Lung microvascular endothelial cell (primary cell): ENCODE data around the gene PSME2. TPM values are rescaled to one million over a fixed set of nuclear protein-coding genes. Genes with fewer than 3 reads are reported as not detected.

ENCODE experiments used
- DNase-seq, 2 donors: peaks; one replicate each; pipeline versions ENCODE4 v3.0.0 to v3.0.0-alpha.2; 2010; ENCODE audit warnings: low read depth in 2 of 2
- total RNA-seq: library from RNA; depleted of rRNA; stranded (reverse); fragments of >200 nt; gene quantifications from 2 replicates; pipeline ENCODE4 v1.2.1, GENCODE V29; 2014

Gene PSME2
- total RNA-seq, 1 donor from 2014 or later = 139 TPM

DNA sequence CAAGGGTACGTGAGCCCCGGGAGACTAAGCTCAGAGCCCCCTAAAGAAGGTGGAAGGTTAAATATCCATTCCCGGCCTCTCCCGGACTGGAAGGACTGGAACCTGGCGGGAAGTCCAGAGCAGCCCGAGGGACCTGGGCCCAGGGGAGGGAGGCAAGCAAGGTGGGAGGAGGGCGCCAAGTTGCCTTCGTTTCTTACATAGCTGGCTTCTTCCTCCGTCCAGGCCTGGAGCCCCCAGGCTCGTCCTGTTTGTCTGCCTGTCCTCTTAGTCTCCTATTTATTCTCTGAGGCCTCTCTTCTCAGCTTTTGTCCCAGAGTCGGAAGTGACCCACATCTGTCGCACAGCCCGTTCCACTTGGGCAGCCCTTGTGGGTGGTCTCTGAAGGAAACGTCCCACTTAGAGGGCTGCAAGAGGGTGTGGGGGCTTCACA, 51.6 kb downstream of the PSME2 start:
- peak in 1 of 2 donors; percentile 25 for DNase-seq

DNA sequence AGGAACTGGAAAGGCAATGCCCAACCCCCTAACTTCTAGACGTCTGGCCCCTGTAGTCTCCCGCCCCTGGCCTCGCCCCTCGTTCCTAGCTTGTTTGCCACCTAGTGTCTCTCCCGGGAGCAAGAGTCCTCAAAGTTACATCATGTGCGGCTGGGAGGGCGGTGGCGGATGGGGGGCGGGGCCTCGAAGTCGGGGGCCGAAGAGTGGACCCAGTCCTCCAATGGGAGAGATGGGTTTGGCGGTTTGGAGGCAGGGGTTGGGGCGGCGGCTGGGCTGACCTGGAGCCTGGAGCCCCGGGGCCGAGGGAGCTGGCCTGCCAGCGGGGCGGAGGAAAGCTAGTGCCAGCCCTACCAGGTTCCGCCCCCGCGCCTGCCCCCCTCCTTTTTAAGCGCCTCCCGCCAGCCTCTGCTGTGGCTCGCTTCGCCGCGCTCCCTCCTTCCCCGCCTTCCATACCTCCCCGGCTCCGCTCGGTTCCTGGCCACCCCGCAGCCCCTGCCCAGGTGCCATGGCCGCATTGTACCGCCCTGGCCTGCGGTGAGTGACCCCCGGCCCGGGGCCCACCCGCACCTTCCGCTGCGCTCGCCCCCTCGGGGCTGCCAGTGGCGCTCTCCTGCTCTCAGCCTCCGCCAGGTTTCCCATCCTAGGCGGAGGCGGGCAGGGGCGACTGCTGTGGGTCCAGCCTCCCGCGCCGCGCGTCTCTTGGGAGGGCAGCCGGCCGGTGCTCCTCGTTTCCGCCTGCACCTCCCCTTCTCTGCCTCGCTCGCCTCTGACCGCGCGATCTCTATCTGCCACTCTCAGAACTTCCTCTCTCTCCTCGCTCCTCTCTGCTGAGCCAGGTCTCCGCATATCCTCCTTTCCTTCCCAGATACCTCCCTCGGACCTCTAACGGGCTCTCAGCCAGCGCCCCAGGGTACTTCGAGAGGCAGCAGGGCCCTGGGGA, 52.2 kb downstream of the PSME2 start, which contains the start of gene PCK2:
Gene PCK2, plus strand, starts transcription at position 411 of the 940 bp plus-strand sequence. Its CDS starts 95 bp downstream, at position 506.
- DNase-seq = peak; percentile 48 to 69

Other genes starting within 250 kb of the PSME2 start
- 42.7 and 43.4 TPM in 2 replicates for gene DHRS4, start 192.8 kb downstream of the PSME2 start, total RNA-seq
- 9.4 and 9.5 TPM in 2 replicates for gene DHRS4L2, start 157.7 kb downstream of the PSME2 start, total RNA-seq
- gene CARMIL3, start 94.6 kb downstream of the PSME2 start, total RNA-seq = under 0.01 TPM in 1 of 2 replicates, not detected in the other
- not detected in 2 replicates for gene CPNE6, start 75.0 kb downstream of the PSME2 start, total RNA-seq
- gene PCK2, start 52.3 kb downstream of the PSME2 start, total RNA-seq = 7.6 and 9.7 TPM in 2 replicates
- 59.9 and 77.8 TPM in 2 replicates for gene DCAF11, start 31.8 kb downstream of the PSME2 start, total RNA-seq
- gene NRL, start 31.7 kb downstream of the PSME2 start, total RNA-seq = 1.1 and 1.6 TPM in 2 replicates
- 0.20 and 0.44 TPM in 2 replicates for gene FITM1, start 16.0 kb downstream of the PSME2 start, total RNA-seq
- gene PSME1, start 10.4 kb downstream of the PSME2 start, total RNA-seq = 114 TPM in 2 replicates
- gene EMC9, start 5.0 kb downstream of the PSME2 start, total RNA-seq = 13.9 and 20.4 TPM in 2 replicates
- 21.1 and 23.2 TPM in 2 replicates for gene RNF31, start 888 bp upstream of the PSME2 start, total RNA-seq
- gene IRF9, start 14.7 kb upstream of the PSME2 start, total RNA-seq = 41.6 and 42.9 TPM in 2 replicates
- gene REC8, start 25.5 kb upstream of the PSME2 start, total RNA-seq = 1.1 and 1.2 TPM in 2 replicates
- 24.4 and 25.7 TPM in 2 replicates for gene IPO4, start 42.2 kb upstream of the PSME2 start, total RNA-seq
- 30.5 and 46.2 TPM in 2 replicates for gene TM9SF1, start 48.8 kb upstream of the PSME2 start, total RNA-seq
- not detected in 2 replicates for gene TSSK4, start 59.1 kb upstream of the PSME2 start, total RNA-seq
- gene CHMP4A, start 66.9 kb upstream of the PSME2 start, total RNA-seq = 12.2 and 16.3 TPM in 2 replicates
- gene MDP1, start 69.5 kb upstream of the PSME2 start, total RNA-seq = 8.3 and 13.7 TPM in 2 replicates
- gene NEDD8, start 85.8 kb upstream of the PSME2 start, total RNA-seq = 193 and 210 TPM in 2 replicates
- 87.6 and 109 TPM in 2 replicates for gene GMPR2, start 86.3 kb upstream of the PSME2 start, total RNA-seq
- gene TINF2, start 96.0 kb upstream of the PSME2 start, total RNA-seq = 34.9 and 63.5 TPM in 2 replicates
- gene TGM1, start 116.6 kb upstream of the PSME2 start, total RNA-seq = under 0.01 and 0.20 TPM in 2 replicates
- 11.8 and 17.3 TPM in 2 replicates for gene RABGGTA, start 125.0 kb upstream of the PSME2 start, total RNA-seq
- gene DHRS1, start 153.2 kb upstream of the PSME2 start, total RNA-seq = 6.3 and 8.7 TPM in 2 replicates
- gene NOP9, start 153.2 kb upstream of the PSME2 start, total RNA-seq = 15.7 and 20.4 TPM in 2 replicates
- gene CIDEB, start 161.4 kb upstream of the PSME2 start, total RNA-seq = 1.3 and 2.6 TPM in 2 replicates
- 2.0 and 2.8 TPM in 2 replicates for gene LTB4R2, start 163.5 kb upstream of the PSME2 start, total RNA-seq
- gene LTB4R, start 164.9 kb upstream of the PSME2 start, total RNA-seq = 2.0 and 2.2 TPM in 2 replicates
- 34.9 and 60.1 TPM in 2 replicates for gene ADCY4, start 188.5 kb upstream of the PSME2 start, total RNA-seq
- gene RIPK3, start 193.4 kb upstream of the PSME2 start, total RNA-seq = 0.60 and 0.65 TPM in 2 replicates
- gene NFATC4, start 221.6 kb upstream of the PSME2 start, total RNA-seq = 0.60 and 0.87 TPM in 2 replicates